Measurements from ENCODE around the gene RBM46.

The RBM46 gene

GRCh38 chr4:154741922-154742850, 38.9 kb upstream of the RBM46 start:
- TF ChIP-seq POLR2AphosphoS5 (IDR thresholded peaks at IDR 0.05; ENCODE audit: low read depth, low read length) = no peak
- no peak for TF ChIP-seq FOXP2 (optimal IDR thresholded peaks at IDR 0.05; ENCODE audit: borderline replicate concordance, extremely low read depth, extremely low read length, insufficient read depth)
- TF ChIP-seq SIN3A (IDR thresholded peaks at IDR 0.05; ENCODE audit: borderline replicate concordance, insufficient read depth, low read length) = no peak
- TF ChIP-seq TAF1 (IDR thresholded peaks at IDR 0.05; ENCODE audit: borderline replicate concordance, insufficient read depth, low read length) = no peak

- TF ChIP-seq SIN3A (IDR thresholded peaks at IDR 0.05; ENCODE audit: borderline replicate concordance, insufficient read depth, low read length) (no peak), TAF1 (IDR thresholded peaks at IDR 0.05; ENCODE audit: borderline replicate concordance, insufficient read depth, low read length) (no peak), REST (IDR thresholded peaks at IDR 0.05; ENCODE audit: insufficient read depth in 1 of 2, low read depth in 2 of 2, low read length in 2 of 2) (no peak), FOXP2 (optimal IDR thresholded peaks at IDR 0.05; ENCODE audit: borderline replicate concordance, extremely low read depth, extremely low read length, insufficient read depth) (no peak)
Observed at GRCh38 chr4:154743683-154744340, 37.3 kb upstream of the RBM46 start, which contains the start of gene LRAT. TSS of gene LRAT (plus strand) at chr4:154744000. CDS start at chr4:154744327, 327 bp downstream.

GRCh38 chr4:154744341-154744926, 36.6 kb upstream of the RBM46 start:
- TF ChIP-seq FOXP2 (optimal IDR thresholded peaks at IDR 0.05; ENCODE audit: borderline replicate concordance, extremely low read depth, extremely low read length, insufficient read depth) (no peak), TAF1 (IDR thresholded peaks at IDR 0.05; ENCODE audit: borderline replicate concordance, insufficient read depth, low read length) (no peak), POLR2AphosphoS5 (IDR thresholded peaks at IDR 0.05; ENCODE audit: low read depth, low read length) (no peak), SIN3A (IDR thresholded peaks at IDR 0.05; ENCODE audit: borderline replicate concordance, insufficient read depth, low read length) (no peak), REST (IDR thresholded peaks at IDR 0.05; ENCODE audit: insufficient read depth in 1 of 2, low read depth in 2 of 2, low read length in 2 of 2) (no peak)

GRCh38 chr4:154757713-154758112, 23.4 kb upstream of the RBM46 start:
- TF ChIP-seq SIN3A (IDR thresholded peaks at IDR 0.05; ENCODE audit: borderline replicate concordance, insufficient read depth, low read length) (no peak), FOXP2 (optimal IDR thresholded peaks at IDR 0.05; ENCODE audit: borderline replicate concordance, extremely low read depth, extremely low read length, insufficient read depth) (no peak), TAF1 (IDR thresholded peaks at IDR 0.05; ENCODE audit: borderline replicate concordance, insufficient read depth, low read length) (no peak), REST (IDR thresholded peaks at IDR 0.05; ENCODE audit: insufficient read depth in 1 of 2, low read depth in 2 of 2, low read length in 2 of 2) (no peak), POLR2AphosphoS5 (IDR thresholded peaks at IDR 0.05; ENCODE audit: low read depth, low read length) (no peak)

- TF ChIP-seq TAF1 (IDR thresholded peaks at IDR 0.05; ENCODE audit: borderline replicate concordance, insufficient read depth, low read length) = no peak
- no peak for TF ChIP-seq FOXP2 (optimal IDR thresholded peaks at IDR 0.05; ENCODE audit: borderline replicate concordance, extremely low read depth, extremely low read length, insufficient read depth)
- TF ChIP-seq SIN3A (IDR thresholded peaks at IDR 0.05; ENCODE audit: borderline replicate concordance, insufficient read depth, low read length) = no peak
- TF ChIP-seq POLR2AphosphoS5 (IDR thresholded peaks at IDR 0.05; ENCODE audit: low read depth, low read length) = no peak
- TF ChIP-seq REST (IDR thresholded peaks at IDR 0.05; ENCODE audit: insufficient read depth in 1 of 2, low read depth in 2 of 2, low read length in 2 of 2) = no peak
Observed at GRCh38 chr4:154760895-154761294, 20.2 kb upstream of the RBM46 start.

Data from PFSK-1 (cell line).